Measurements from ENCODE around the gene RASGRP4.
A peak's percentile ranks its signal among the peaks of the same experiment; 100 is the strongest.

- TF ChIP-seq POLR2A (IDR thresholded peaks at IDR 0.05) (no peak), POLR2AphosphoS5 (IDR thresholded peaks at IDR 0.05) (peak; percentile 76 to 78 (median 78)), CTCF (IDR thresholded peaks at IDR 0.05 in 8 of 11, conservative IDR thresholded peaks at IDR 0.05 in 3 of 11) (peak in 4 of 11 experiments; percentile 35 to 47 (median 40))
Measured at GRCh38 chr19:38417544-38418506, 8.2 kb downstream of the RASGRP4 start.
